OCI-LY3 (cell line): ENCODE results near the gene GRIK5.

Source experiments
- H2AFZ ChIP-seq: fragments of 200-600, 300-600 bp; shearing (Covaris generic); 2 replicates; pipeline ENCODE4 v1.6.0; 2014; ENCODE audit warnings: antibody characterized with exemption, low read depth, low read length
- H3K27ac ChIP-seq: fragments of 200-600, 300-600 bp; sonication (generic); 2 replicates; pipeline ENCODE4 v1.5.1; 2014; ENCODE audit warnings: mild to moderate bottlenecking, low read length, moderate library complexity, mixed read lengths
- H3K27me3 ChIP-seq: fragments of 200-600, 300-600 bp; sonication (generic); 2 replicates; pipeline ENCODE4 v1.6.1; 2014; ENCODE audit warnings: low read depth, low read length, mixed read lengths
- H3K36me3 ChIP-seq: fragments of 200-600, 300-600 bp; sonication (generic); replicated peaks from 2 replicates; pipeline ENCODE3; 2014; ENCODE audit warnings: low read depth, low read length, mixed read lengths
- H3K4me1 ChIP-seq: fragments of 300-600, 200-600 bp; sonication (generic); 2 replicates; pipeline ENCODE4 v1.6.1; 2014; ENCODE audit warnings: low read length, mixed read lengths
- H3K4me2 ChIP-seq: fragments of 200-600, 300-600 bp; sonication (generic); 2 replicates; pipeline ENCODE4 v1.6.1; 2014; ENCODE audit warnings: low read length, mixed read lengths
- H3K4me3 ChIP-seq: fragments of 300-600, 200-600 bp; sonication (generic); 2 replicates; pipeline ENCODE4 v1.5.1; 2014; ENCODE audit warnings: antibody characterized with exemption, mild to moderate bottlenecking, low read length, moderate library complexity
- H3K79me2 ChIP-seq: fragments of 300-600, 200-600 bp; shearing (Covaris generic); 2 replicates; pipeline ENCODE4 v1.6.1; 2014; ENCODE audit warnings: mild to moderate bottlenecking, low read length, mixed read lengths
- H3K9ac ChIP-seq: fragments of 300-600, 200-600 bp; shearing (Covaris generic); 2 replicates; pipeline ENCODE4 v1.6.0; 2014; ENCODE audit warnings: mild to moderate bottlenecking, low read length, moderate library complexity
- H3K9me3 ChIP-seq: fragments of 200-600, 300-600 bp; shearing (Covaris generic); 2 replicates; pipeline ENCODE4 v1.6.1; 2014; ENCODE audit warnings: low read length, mixed read lengths; ENCODE audit not compliant: insufficient read depth
- H4K20me1 ChIP-seq: fragments of 200-600, 300-600 bp; sonication (generic); 2 replicates; pipeline ENCODE4 v1.6.1; 2016; ENCODE audit warnings: low read length, mixed read lengths; ENCODE audit not compliant: insufficient read depth
- EZH2phosphoT487 ChIP-seq: fragments of 200-600 bp; shearing (Covaris generic); IDR thresholded peaks from 2 replicates; pipeline ENCODE4 v1.6.1; 2018; ENCODE audit warnings: antibody characterized with exemption, mixed run types, low read depth
- TF ChIP-seq, protein P1 (sequence below): fragments of 200-600, 300-600 bp; sonication (generic); IDR thresholded peaks from 2 replicates; pipeline ENCODE4 v1.5.1; 2014; ENCODE audit warnings: antibody characterized with exemption, low read length, low read depth

Gene GRIK5

DNA sequence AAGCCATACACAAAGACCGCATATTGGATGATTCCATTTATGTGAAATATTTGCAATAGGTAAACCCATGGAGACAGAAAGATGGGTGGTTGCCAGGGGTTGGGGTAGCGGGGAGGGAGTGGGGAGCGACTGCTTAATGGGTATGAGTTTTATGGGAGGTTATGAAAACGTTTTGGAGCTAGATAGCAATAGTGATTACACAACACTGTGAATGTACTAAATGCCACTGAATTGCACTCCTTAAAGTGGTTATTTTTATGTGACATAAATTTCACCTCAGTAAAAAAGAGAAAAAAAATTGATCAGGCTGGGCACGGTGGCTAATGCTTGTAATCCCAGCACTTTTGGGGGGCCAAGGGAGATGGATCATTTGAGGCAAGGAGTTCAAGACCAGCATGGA is 36.6 kb downstream of the GRIK5 start:
- no peak overlapping the region for H3K4me2 ChIP-seq
- H3K27ac ChIP-seq: no peak overlapping the region
- H3K4me1 ChIP-seq: peaks cover 3% of the 10 kb centered on the region; the same call in 1 of the 2 replicates
- no peaks in the 10 kb centered on the region for H3K36me3 ChIP-seq
- H3K79me2 ChIP-seq: no peaks in the 10 kb centered on the region
- no peak overlapping the region for H3K4me3 ChIP-seq
- H3K9me3 ChIP-seq: no peaks in the 10 kb centered on the region
- H3K27me3 ChIP-seq: peaks cover 26% of the 10 kb centered on the region
- H4K20me1 ChIP-seq: no peaks in the 10 kb centered on the region
- TF ChIP-seq EZH2phosphoT487: no peak
- TF ChIP-seq, protein P1, sequence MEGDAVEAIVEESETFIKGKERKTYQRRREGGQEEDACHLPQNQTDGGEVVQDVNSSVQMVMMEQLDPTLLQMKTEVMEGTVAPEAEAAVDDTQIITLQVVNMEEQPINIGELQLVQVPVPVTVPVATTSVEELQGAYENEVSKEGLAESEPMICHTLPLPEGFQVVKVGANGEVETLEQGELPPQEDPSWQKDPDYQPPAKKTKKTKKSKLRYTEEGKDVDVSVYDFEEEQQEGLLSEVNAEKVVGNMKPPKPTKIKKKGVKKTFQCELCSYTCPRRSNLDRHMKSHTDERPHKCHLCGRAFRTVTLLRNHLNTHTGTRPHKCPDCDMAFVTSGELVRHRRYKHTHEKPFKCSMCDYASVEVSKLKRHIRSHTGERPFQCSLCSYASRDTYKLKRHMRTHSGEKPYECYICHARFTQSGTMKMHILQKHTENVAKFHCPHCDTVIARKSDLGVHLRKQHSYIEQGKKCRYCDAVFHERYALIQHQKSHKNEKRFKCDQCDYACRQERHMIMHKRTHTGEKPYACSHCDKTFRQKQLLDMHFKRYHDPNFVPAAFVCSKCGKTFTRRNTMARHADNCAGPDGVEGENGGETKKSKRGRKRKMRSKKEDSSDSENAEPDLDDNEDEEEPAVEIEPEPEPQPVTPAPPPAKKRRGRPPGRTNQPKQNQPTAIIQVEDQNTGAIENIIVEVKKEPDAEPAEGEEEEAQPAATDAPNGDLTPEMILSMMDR: no peak
- H2AFZ ChIP-seq: no peak overlapping the region
- H3K9ac ChIP-seq: no peak overlapping the region

DNA sequence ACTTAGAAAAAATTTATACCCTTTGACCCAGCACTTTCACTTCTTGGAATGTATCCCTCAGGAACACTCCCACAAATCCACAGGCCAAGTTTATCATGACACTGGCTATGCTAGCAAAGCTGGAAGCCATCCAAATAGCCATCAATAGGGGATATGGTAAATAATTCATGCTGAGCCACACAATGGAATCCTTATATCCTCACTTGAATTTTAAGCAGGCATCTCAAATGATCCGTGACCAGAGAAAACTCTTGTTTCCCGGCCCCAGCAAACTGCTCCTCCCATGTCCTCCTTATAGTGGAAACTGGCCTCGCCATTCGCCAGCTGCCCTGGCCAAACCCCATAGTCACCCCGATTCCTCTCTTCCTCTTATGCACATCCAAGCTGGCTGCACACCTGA is 37.6 kb downstream of the GRIK5 start:
- Histone ChIP-seq H3K4me1 (peaks cover 3% of the 10 kb centered on the region; the same call in 1 of the 2 replicates), H3K4me2 (no peak overlapping the region), H3K36me3 (no peaks in the 10 kb centered on the region), H3K79me2 (no peaks in the 10 kb centered on the region), H3K9me3 (no peaks in the 10 kb centered on the region), H3K27ac (no peak overlapping the region), H4K20me1 (no peaks in the 10 kb centered on the region), H2AFZ (no peak overlapping the region), H3K4me3 (no peak overlapping the region), H3K9ac (no peak overlapping the region), H3K27me3 (peaks cover 26% of the 10 kb centered on the region)
- TF ChIP-seq, protein P1: no peak
- no peak for TF ChIP-seq EZH2phosphoT487

DNA sequence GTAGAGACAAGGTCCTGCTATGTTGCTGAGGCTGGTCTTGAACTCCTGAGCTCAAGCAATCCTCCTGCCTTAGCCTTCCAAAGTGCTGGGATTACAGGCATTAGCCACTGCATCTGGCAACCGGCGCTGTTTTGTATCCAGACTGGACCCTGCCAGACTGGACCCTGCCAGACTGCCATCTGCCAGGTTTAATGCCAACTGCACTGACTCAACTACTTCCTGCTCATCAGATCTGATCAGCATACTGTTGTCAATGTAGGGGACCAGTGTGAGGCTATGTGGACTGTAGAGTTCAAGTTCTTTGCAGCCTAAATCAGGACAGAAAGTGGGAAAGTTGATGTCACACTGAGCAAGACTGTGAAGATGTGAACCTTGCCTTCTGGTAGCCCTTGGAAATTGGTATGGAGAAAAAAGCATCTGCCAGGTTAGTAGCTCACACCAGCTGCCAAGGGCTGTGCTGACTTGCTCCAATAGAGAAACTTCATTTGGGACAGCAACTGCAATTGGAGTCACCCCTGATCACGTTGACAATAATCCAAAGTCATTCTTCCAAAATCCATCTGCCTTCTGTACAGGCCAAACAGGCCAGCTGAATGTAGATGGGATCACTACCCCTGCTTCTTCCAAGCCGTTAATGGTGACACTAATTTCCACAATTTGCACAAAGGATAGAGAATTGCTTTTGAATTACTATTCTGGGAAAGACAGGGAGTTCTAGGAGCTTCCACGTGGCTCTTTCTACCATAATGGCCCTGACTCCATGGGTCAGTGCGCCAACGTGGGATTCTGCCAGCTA is 39.2 kb downstream of the GRIK5 start:
- Histone ChIP-seq H3K4me1 (peaks cover 3% of the 10 kb centered on the region; the same call in 1 of the 2 replicates), H3K36me3 (no peaks in the 10 kb centered on the region), H3K4me2 (no peak overlapping the region), H3K27ac (no peak overlapping the region), H4K20me1 (no peaks in the 10 kb centered on the region), H3K9me3 (no peaks in the 10 kb centered on the region), H2AFZ (no peak overlapping the region), H3K27me3 (peaks cover 26% of the 10 kb centered on the region), H3K79me2 (no peaks in the 10 kb centered on the region), H3K4me3 (no peak overlapping the region), H3K9ac (no peak overlapping the region)
- TF ChIP-seq, protein P1: no peak
- no peak for TF ChIP-seq EZH2phosphoT487

DNA sequence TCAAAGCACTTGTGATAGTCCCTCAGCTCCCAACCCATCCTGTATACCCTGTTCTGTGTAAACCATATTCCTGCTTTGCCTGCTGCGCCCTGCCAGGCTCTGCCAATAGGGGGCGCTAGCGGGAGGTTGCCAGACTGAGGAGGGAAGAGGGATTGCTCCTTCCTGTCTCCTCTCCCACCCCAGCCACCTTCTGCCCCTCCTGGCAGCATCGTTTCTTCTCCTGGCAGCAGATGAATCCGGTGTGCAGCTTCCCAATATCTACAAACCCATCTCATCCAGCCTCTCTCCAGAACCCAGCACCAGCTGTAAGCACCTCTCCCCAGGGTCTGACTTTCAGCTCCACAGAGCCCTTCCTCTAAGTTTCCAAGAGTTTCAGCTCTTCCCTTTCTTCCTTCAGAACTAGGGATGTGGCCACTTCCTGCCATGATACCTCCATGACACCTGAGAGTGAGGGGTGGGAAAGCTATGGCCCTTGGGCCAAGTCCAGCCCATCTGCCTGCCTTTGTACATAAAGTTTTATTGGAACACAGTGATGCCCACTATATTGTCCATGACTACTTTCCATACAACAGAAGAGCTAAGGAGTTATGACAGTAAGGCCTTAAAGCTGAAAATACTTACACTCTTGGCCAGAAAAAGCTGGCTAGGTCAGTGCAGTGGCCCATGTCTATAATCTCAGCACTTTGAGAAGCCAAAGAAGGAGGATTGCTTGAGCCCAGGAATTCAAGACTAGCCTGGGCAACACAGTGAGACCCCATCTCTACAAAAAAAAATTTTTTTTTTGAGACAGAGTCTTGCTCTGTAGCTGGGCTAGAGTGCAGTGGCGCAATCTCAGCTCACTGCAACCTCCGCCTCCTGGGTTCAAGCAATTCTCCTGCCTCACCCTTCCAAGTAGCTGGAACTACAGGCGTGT is 41.4 kb downstream of the GRIK5 start:
- peaks cover 35% of the 10 kb centered on the region for H3K27me3 ChIP-seq
- H3K9me3 ChIP-seq: no peaks in the 10 kb centered on the region
- no peak overlapping the region for H3K4me3 ChIP-seq
- H3K36me3 ChIP-seq: no peaks in the 10 kb centered on the region
- no peaks in the 10 kb centered on the region for H4K20me1 ChIP-seq
- H2AFZ ChIP-seq: no peak overlapping the region
- H3K27ac ChIP-seq: no peak overlapping the region
- H3K79me2 ChIP-seq: no peaks in the 10 kb centered on the region
- no peak overlapping the region for H3K9ac ChIP-seq
- H3K4me2 ChIP-seq: no peak overlapping the region
- H3K4me1 ChIP-seq: no peaks in the 10 kb centered on the region
- TF ChIP-seq EZH2phosphoT487: no peak
- TF ChIP-seq, protein P1: peak; percentile 83
